H1 (cell line): ENCODE measurements around the gene PRICKLE2. TPM values are rescaled to one million over a fixed set of nuclear protein-coding genes. Genes with fewer than 3 reads are reported as not detected.

Source experiments
- CTCF ChIA-PET: fragments of 300-600 bp; sonication (Branson Sonifier 250); formaldehyde crosslinking; loops from one replicate; lab custom pipeline; 2021; ENCODE audit not compliant: partially characterized antibody; lab: Charles Lee
- POLR2A ChIA-PET: fragments of 300-600 bp; sonication (Branson Sonifier 250); formaldehyde crosslinking; loops from one replicate; lab custom pipeline; 2021; ENCODE audit warnings: inconsistent platforms; ENCODE audit not compliant: partially characterized antibody; lab: Charles Lee
- DNase-seq, 2 experiments: peaks; one replicate each; pipeline versions ENCODE4 v3.0.0 to v3.0.0-alpha.2; 2010 to 2022; ENCODE audit warnings: low spot score in 2 of 2, low read depth in 1 of 2, mixed read lengths in 1 of 2
- FAIRE-seq: peaks from 2 replicates; lab custom pipeline; 2011; peaks lifted over from hg19 to GRCh38; lab: Jason Lieb, UNC
- H2AFZ ChIP-seq: 2 replicates; pipeline ENCODE4 v1.8.1; 2012; ENCODE audit warnings: low read length, inconsistent platforms
- H2AK5ac ChIP-seq: 2 replicates; pipeline ENCODE4 v1.6.1; 2013; ENCODE audit warnings: low read depth, low read length
- H2BK120ac ChIP-seq: replicated peaks from 2 replicates; pipeline ENCODE3; 2013; ENCODE audit warnings: low read depth, low read length, inconsistent platforms
- H2BK12ac ChIP-seq: 2 replicates; pipeline ENCODE4 v1.6.1; 2013; ENCODE audit warnings: low read depth, low read length
- H2BK15ac ChIP-seq: 2 replicates; pipeline ENCODE4 v1.6.1; 2013; ENCODE audit warnings: low read length
- H2BK20ac ChIP-seq: 2 replicates; pipeline ENCODE4 v1.6.1; 2013; ENCODE audit warnings: low read length
- H2BK5ac ChIP-seq: 2 replicates; pipeline ENCODE4 v1.6.1; 2013; ENCODE audit warnings: low read depth, low read length
- H3K14ac ChIP-seq: 2 replicates; pipeline ENCODE4 v1.6.1; 2013; ENCODE audit warnings: inconsistent platforms; ENCODE audit not compliant: insufficient read length
- H3K18ac ChIP-seq: 2 replicates; pipeline ENCODE4 v1.6.1; 2013; ENCODE audit warnings: low read length; ENCODE audit errors: extremely low read depth
- H3K23ac ChIP-seq: 2 replicates; pipeline ENCODE4 v1.6.1; 2013; ENCODE audit warnings: inconsistent platforms; ENCODE audit not compliant: insufficient read length
- H3K23me2 ChIP-seq: 2 replicates; pipeline ENCODE4 v1.6.1; 2013; ENCODE audit warnings: low read depth, low read length
- H3K27ac ChIP-seq: 2 replicates; pipeline ENCODE4 v1.6.1; 2011; ENCODE audit warnings: low read depth, low read length, inconsistent platforms
- H3K27me3 ChIP-seq, 4 experiments: replicated peaks in 1 of 4; 1 replicate in 1 of 4; 2 replicates in 3 of 4; pipeline versions ENCODE4 v1.6.1 to v1.8.1; 2011 to 2013; ENCODE audit warnings: low read length in 3 of 4, mild to moderate bottlenecking in 3 of 4, inconsistent platforms in 2 of 4, mixed read lengths in 2 of 4, moderate library complexity in 1 of 4; ENCODE audit not compliant: control insufficient read depth in 3 of 4, insufficient read depth in 3 of 4; ENCODE audit errors: extremely low read depth in 1 of 4
- H3K36me3 ChIP-seq, 4 experiments: 2 replicates each; pipeline versions ENCODE4 v1.6.1 to v1.8.1; 2011 to 2013; ENCODE audit warnings: mild to moderate bottlenecking in 4 of 4, low read length in 3 of 4, moderate library complexity in 2 of 4, control low read depth in 1 of 4, inconsistent platforms in 1 of 4; ENCODE audit not compliant: insufficient read depth in 4 of 4, control insufficient read depth in 2 of 4
- H3K4ac ChIP-seq: replicated peaks from 2 replicates; pipeline ENCODE3; 2013; ENCODE audit warnings: low read length, low read depth, mixed read lengths, inconsistent platforms; ENCODE audit not compliant: insufficient read length
- H3K4me1 ChIP-seq, 4 experiments: replicated peaks in 1 of 4; 1 replicate in 1 of 4; 2 replicates in 3 of 4; pipeline versions ENCODE4 v1.6.1 to v1.8.1; 2011 to 2013; ENCODE audit warnings: low read length in 3 of 4, inconsistent platforms in 2 of 4, mixed read lengths in 1 of 4; ENCODE audit not compliant: insufficient read depth in 4 of 4, control insufficient read depth in 3 of 4
- H3K4me2 ChIP-seq, 2 experiments: 2 replicates each; pipeline versions ENCODE4 v1.6.1 to v1.8.1; 2011 to 2013; ENCODE audit warnings: low read depth in 2 of 2, low read length in 2 of 2, control low read depth in 1 of 2, inconsistent platforms in 1 of 2, mild to moderate bottlenecking in 1 of 2; ENCODE audit not compliant: insufficient read depth in 1 of 2
- H3K4me3 ChIP-seq, 4 experiments: fragments of 200-600, 300-600 bp in 1 of 4; sonication (generic), shearing (Covaris generic), sonication (Bioruptor Twin) in 1 of 4; 2 replicates each; pipeline versions ENCODE4 v1.5.1 to v1.8.1; 2011 to 2016; ENCODE audit warnings: low read length in 4 of 4, low read depth in 3 of 4, control low read depth in 2 of 4, inconsistent platforms in 2 of 4, mild to moderate bottlenecking in 2 of 4, mixed read lengths in 1 of 4, moderate library complexity in 1 of 4; ENCODE audit not compliant: insufficient read depth in 2 of 4; ENCODE audit errors: extremely low read depth in 1 of 4
- H3K56ac ChIP-seq: replicated peaks from 2 replicates; pipeline ENCODE3; 2013; ENCODE audit warnings: low read depth, mild to moderate bottlenecking, mixed read lengths, low read length, inconsistent platforms; ENCODE audit not compliant: insufficient read length
- H3K79me1 ChIP-seq: 2 replicates; pipeline ENCODE4 v1.6.1; 2013; ENCODE audit warnings: low read depth, low read length, control low read depth
- H3K79me2 ChIP-seq, 2 experiments: 2 replicates each; pipeline versions ENCODE4 v1.6.1 to v1.8.1; 2012 to 2013; ENCODE audit warnings: low read length in 2 of 2, mild to moderate bottlenecking in 2 of 2, inconsistent platforms in 1 of 2; ENCODE audit not compliant: insufficient read depth in 2 of 2, control insufficient read depth in 1 of 2
- H3K9ac ChIP-seq, 4 experiments: replicated peaks in 1 of 4; 1 replicate in 1 of 4; 2 replicates in 3 of 4; pipeline versions ENCODE4 v1.6.1 to v1.8.1; 2011 to 2013; ENCODE audit warnings: low read depth in 3 of 4, low read length in 3 of 4, control low read depth in 2 of 4, mild to moderate bottlenecking in 2 of 4, moderate library complexity in 2 of 4, inconsistent platforms in 1 of 4; ENCODE audit errors: extremely low read depth in 1 of 4
- H3K9me3 ChIP-seq, 2 experiments: 2 replicates each; pipeline versions ENCODE4 v1.6.1 to v1.8.1; 2012 to 2013; ENCODE audit warnings: mild to moderate bottlenecking in 2 of 2, moderate library complexity in 2 of 2, control low read depth in 1 of 2, inconsistent platforms in 1 of 2, low read depth in 1 of 2, low read length in 1 of 2, mixed read lengths in 1 of 2; ENCODE audit not compliant: insufficient read depth in 2 of 2
- H4K20me1 ChIP-seq, 2 experiments: replicated peaks in 1 of 2; 2 replicates each; pipeline versions ENCODE3 to v1.8.1; 2011 to 2013; ENCODE audit warnings: inconsistent platforms in 2 of 2, low read length in 2 of 2, mild to moderate bottlenecking in 1 of 2; ENCODE audit not compliant: insufficient read depth in 2 of 2, control insufficient read depth in 1 of 2
- H4K5ac ChIP-seq: 2 replicates; pipeline ENCODE4 v1.6.1; 2013; ENCODE audit warnings: low read length, low read depth, mixed read lengths, inconsistent platforms; ENCODE audit not compliant: insufficient read length
- H4K8ac ChIP-seq: 2 replicates; pipeline ENCODE4 v1.8.0; 2013; ENCODE audit warnings: mild to moderate bottlenecking, moderate library complexity, low read length, inconsistent platforms; ENCODE audit not compliant: insufficient read depth; ENCODE audit errors: extremely low read depth
- H4K91ac ChIP-seq: replicated peaks from 2 replicates; pipeline ENCODE3; 2013; ENCODE audit warnings: low read length, mixed read lengths, inconsistent platforms; ENCODE audit not compliant: insufficient read length
- BACH1 ChIP-seq: IDR thresholded peaks from 2 replicates; pipeline ENCODE4 v1.6.1; 2012; ENCODE audit warnings: low read length, improper control_type of control experiment
- CBX8 ChIP-seq: fragments of 300-800, 300-1000 bp; sonication (generic); IDR thresholded peaks from 2 replicates; pipeline ENCODE4 v1.7.1; 2016; ENCODE audit warnings: low read depth, low read length, borderline replicate concordance
- JUN ChIP-seq: IDR thresholded peaks from 2 replicates; pipeline ENCODE4 v1.6.1; 2011; ENCODE audit warnings: low read depth, mild to moderate bottlenecking, improper control_type of control experiment, low read length
- NANOG ChIP-seq: IDR thresholded peaks from 2 replicates; pipeline ENCODE4 v1.6.1; 2011; ENCODE audit warnings: low read length, low read depth, mild to moderate bottlenecking, inconsistent platforms; ENCODE audit not compliant: insufficient read depth, poor library complexity, severe bottlenecking
- POLR2A ChIP-seq, 2 experiments: IDR thresholded peaks; 1 replicate in 1 of 2; 2 replicates in 1 of 2; pipeline ENCODE4 v1.6.1; 2011; ENCODE audit warnings: low read depth in 2 of 2, low read length in 2 of 2, mild to moderate bottlenecking in 2 of 2; ENCODE audit errors: control extremely low read depth in 1 of 2
- POU5F1 ChIP-seq: IDR thresholded peaks from 2 replicates; pipeline ENCODE4 v1.6.1; 2011; ENCODE audit warnings: low read depth, mild to moderate bottlenecking, low read length, moderate library complexity
- RFX5 ChIP-seq: IDR thresholded peaks from 2 replicates; pipeline ENCODE4 v1.6.1; 2011; ENCODE audit warnings: low read depth, low read length, improper control_type of control experiment, borderline replicate concordance
- RXRA ChIP-seq: IDR thresholded peaks from 2 replicates; pipeline ENCODE4 v1.6.1; 2011; ENCODE audit warnings: low read depth, mild to moderate bottlenecking, low read length, moderate library complexity; ENCODE audit not compliant: insufficient read depth
- SIX5 ChIP-seq: IDR thresholded peaks from 2 replicates; pipeline ENCODE4 v1.6.1; 2011; ENCODE audit warnings: mild to moderate bottlenecking, low read depth, low read length
- SP2 ChIP-seq: IDR thresholded peaks from 2 replicates; pipeline ENCODE4 v1.6.1; 2012; ENCODE audit warnings: mild to moderate bottlenecking, low read length, inconsistent platforms
- SP4 ChIP-seq: IDR thresholded peaks from 2 replicates; pipeline ENCODE4 v1.6.1; 2012; ENCODE audit warnings: low read length, inconsistent platforms
- SRF ChIP-seq: IDR thresholded peaks from 2 replicates; pipeline ENCODE4 v1.6.1; 2011; ENCODE audit warnings: mild to moderate bottlenecking, low read depth, low read length, moderate library complexity
- ZNF274 ChIP-seq: IDR thresholded peaks from 2 replicates; pipeline ENCODE4 v1.7.0; 2012; ENCODE audit warnings: low read length, borderline replicate concordance; ENCODE audit errors: extremely low read depth
- WGBS, 2 experiments: shearing (Covaris generic) in 1 of 2; methylation state at CpG; one replicate each; pipeline versions ENCODE4 v1.1.6 to v1.1.7; 2013 to 2015; ENCODE audit warnings: low lambda C conversion rate in 2 of 2, mixed read lengths in 2 of 2, inconsistent platforms in 1 of 2, low coverage in 1 of 2, missing lambda C conversion rate in 1 of 2; ENCODE audit not compliant: insufficient replicate concordance in 2 of 2, insufficient coverage in 1 of 2, insufficient read length in 1 of 2; ENCODE audit errors: extremely low coverage in 1 of 2, missing lambda C conversion rate in 1 of 2; 5-methylcytosine and 5-hydroxymethylcytosine counted together
- polyA plus RNA-seq, 7 experiments: library from polyadenylated mRNA; depleted of rRNA in 3 of 7; stranded (reverse) in 5 of 7; unstranded in 2 of 7; fragments of >200 nt in 5 of 7; fragments of 200-250 nt in 2 of 7; gene quantifications; 1 replicate in 5 of 7; 2 replicates in 1 of 7; 4 replicates in 1 of 7; pipeline versions ENCODE4 v1.2.1 to v1.2.3, GENCODE V29; 2011 to 2013; ENCODE audit warnings: missing spikeins in 2 of 7, mixed read lengths in 2 of 7
- total RNA-seq: library from RNA; stranded (reverse); fragmentation: NEBNext Ultra II Directional; extraction: Animal tissue kit (Norgen Biotek cat#: 25700); gene quantifications from 2 replicates; pipeline ENCODE4 v1.2.1, GENCODE V29; 2021
- TF ChIP-seq, protein P1 (sequence below): IDR thresholded peaks from 2 replicates; pipeline ENCODE4 v1.6.1; 2012; ENCODE audit warnings: inconsistent platforms
- TF ChIP-seq, protein P2 (sequence below): IDR thresholded peaks from 2 replicates; pipeline ENCODE4 v1.6.1; 2011; ENCODE audit warnings: low read length, improper control_type of control experiment

Gene PRICKLE2
- total and polyA plus RNA-seq, 2 of the 8 experiments (the other 6 are each of a cell fraction or from before 2014, with no cell fraction given) = 2.9 to 8.0 TPM

DNA sequence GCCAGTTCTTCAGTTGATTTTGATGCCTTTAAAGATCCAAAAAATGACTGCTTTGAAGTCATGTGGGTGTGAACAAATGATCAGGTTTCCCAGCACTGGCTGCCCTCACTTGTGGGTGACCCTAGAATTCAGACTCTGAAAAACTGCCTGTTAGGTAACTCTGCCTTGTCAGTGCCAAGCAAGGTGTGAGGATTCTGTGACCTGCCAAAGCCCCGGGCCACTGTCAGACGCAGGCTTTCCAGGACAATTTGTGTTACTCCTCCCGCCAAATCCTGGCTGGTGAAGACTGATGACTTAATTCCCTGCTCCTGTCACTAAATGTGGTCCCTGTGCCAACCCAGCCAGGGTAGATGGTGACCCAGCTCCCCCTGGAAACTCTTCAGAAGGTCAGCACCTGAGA lies 102.8 kb downstream of the PRICKLE2 start:
- H2AFZ ChIP-seq = no peak overlapping the region
- H3K9me3 ChIP-seq = no peaks in the 10 kb centered on the region
- no peak overlapping the region for H3K27ac ChIP-seq
- H3K27me3 ChIP-seq = no peaks in the 10 kb centered on the region
- H4K5ac ChIP-seq = no peak overlapping the region
- no peak overlapping the region for H2BK20ac ChIP-seq
- H3K9ac ChIP-seq = no peak overlapping the region
- no peak overlapping the region for H3K4ac ChIP-seq
- DNase-seq (no peak), FAIRE-seq (no peak)
- H3K79me1 ChIP-seq = no peaks in the 10 kb centered on the region
- ChIA-PET POLR2A (no interaction called here), CTCF (no interaction called here)
- H2BK12ac ChIP-seq = no peak overlapping the region
- 100% methylated on average over 3 of the region's 3 CpGs; no CpG with 5 or more reads in 1 of the 2 experiments for WGBS, 2 experiments
- H4K20me1 ChIP-seq = no peaks in the 10 kb centered on the region
- no peak overlapping the region for H3K4me2 ChIP-seq
- H3K18ac ChIP-seq = no peak overlapping the region
- H3K79me2 ChIP-seq = no peaks in the 10 kb centered on the region
- H3K36me3 ChIP-seq = no peaks in the 10 kb centered on the region
- peaks cover 0 to 3% (median under 1%) of the 10 kb centered on the region in 4 experiments; a peak in 3 of 7 replicates for H3K4me1 ChIP-seq
- H4K8ac ChIP-seq = no peak overlapping the region
- H3K56ac ChIP-seq = no peak overlapping the region
- H4K91ac ChIP-seq = no peak overlapping the region
- H2BK120ac ChIP-seq = no peak overlapping the region
- H3K23ac ChIP-seq = no peak overlapping the region
- no peak overlapping the region for H3K4me3 ChIP-seq
- H3K14ac ChIP-seq = no peak overlapping the region
- H2AK5ac ChIP-seq = no peak overlapping the region
- no peak overlapping the region for H2BK5ac ChIP-seq
- no peaks in the 10 kb centered on the region for H3K23me2 ChIP-seq
- H2BK15ac ChIP-seq = no peak overlapping the region
- TF ChIP-seq POU5F1 (no peak), ZNF274 (no peak), NANOG (no peak), BACH1 (no peak), SIX5 (no peak), RFX5 (no peak), RXRA (no peak), POLR2A (IDR thresholded peaks at IDR 0.05; ENCODE audit: control extremely low read depth in 1 of 2, low read depth in 2 of 2, low read length in 2 of 2) (no peak), CBX8 (no peak), SP4 (no peak), SP2 (no peak), JUN (no peak), SRF (no peak)
- TF ChIP-seq, protein P1, sequence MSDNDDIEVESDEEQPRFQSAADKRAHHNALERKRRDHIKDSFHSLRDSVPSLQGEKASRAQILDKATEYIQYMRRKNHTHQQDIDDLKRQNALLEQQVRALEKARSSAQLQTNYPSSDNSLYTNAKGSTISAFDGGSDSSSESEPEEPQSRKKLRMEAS = no peak
- TF ChIP-seq, protein P2, sequence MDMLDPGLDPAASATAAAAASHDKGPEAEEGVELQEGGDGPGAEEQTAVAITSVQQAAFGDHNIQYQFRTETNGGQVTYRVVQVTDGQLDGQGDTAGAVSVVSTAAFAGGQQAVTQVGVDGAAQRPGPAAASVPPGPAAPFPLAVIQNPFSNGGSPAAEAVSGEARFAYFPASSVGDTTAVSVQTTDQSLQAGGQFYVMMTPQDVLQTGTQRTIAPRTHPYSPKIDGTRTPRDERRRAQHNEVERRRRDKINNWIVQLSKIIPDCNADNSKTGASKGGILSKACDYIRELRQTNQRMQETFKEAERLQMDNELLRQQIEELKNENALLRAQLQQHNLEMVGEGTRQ = no peak
